AG04449 (cell line): ENCODE measurements around the gene ABTB1.
A peak's percentile ranks its signal among the peaks of the same experiment; 100 is the strongest.

ENCODE experiments used
- CTCF ChIA-PET: fragments of 350-600 bp; formaldehyde crosslinking; extraction: SDS; loops from one replicate; lab custom pipeline; 2021; ENCODE audit warnings: antibody characterized with exemption; lab: Yijun Ruan, JAX
- POLR2A ChIA-PET: fragments of 400-600, 350-600 bp; formaldehyde crosslinking; extraction: SDS; loops from one replicate; lab custom pipeline; 2020; ENCODE audit warnings: antibody characterized with exemption, inconsistent platforms; lab: Yijun Ruan, JAX
- DNase-seq: peaks from one replicate; pipeline ENCODE4 v3.0.0-alpha.2; 2010; ENCODE audit warnings: low read depth, low spot score
- H3K4me3 ChIP-seq: 2 replicates; pipeline ENCODE4 v1.5.1; 2011; ENCODE audit warnings: low read depth, mild to moderate bottlenecking, control low read depth, low read length
- TF ChIP-seq, protein P1 (sequence below): IDR thresholded peaks from one replicate; pipeline ENCODE4 v1.5.1; 2011; ENCODE audit warnings: mild to moderate bottlenecking, moderate library complexity, low read length, control low read depth, inconsistent platforms; ENCODE audit not compliant: insufficient read depth; ENCODE audit errors: missing control alignments

The ABTB1 gene

DNA sequence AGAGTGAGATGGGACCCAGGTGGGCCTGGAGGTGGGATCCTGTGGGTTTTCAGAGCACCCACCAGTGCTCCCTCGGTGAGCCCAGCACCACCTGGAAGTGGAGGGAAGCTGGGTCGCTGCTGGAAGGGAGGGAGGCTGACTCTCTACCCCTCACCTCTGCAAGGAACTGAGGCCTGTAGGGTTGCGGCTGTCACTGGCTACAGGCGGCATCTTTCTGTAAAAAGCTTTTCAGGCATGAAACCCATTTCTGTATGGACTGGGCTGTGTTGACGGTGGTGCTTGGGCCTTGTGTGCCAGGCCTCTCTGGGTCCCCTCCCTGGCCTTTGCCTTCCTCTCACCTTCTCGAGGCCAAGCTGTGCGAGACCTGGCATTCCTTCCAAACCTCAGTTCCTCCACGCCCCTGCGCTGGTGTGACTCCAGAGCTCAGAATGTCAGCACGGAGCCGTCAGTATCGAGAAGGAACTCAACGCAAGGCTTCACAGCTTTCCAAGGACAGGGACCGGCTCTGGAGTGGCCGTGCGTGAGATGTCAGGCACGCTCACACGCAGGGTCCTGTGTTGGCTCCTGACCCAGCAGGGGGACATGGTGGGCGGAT is 16.6 kb downstream of the ABTB1 start:
- ChIA-PET CTCF (interaction anchor here (0.6 to 10.2 kb wide), 19 partner anchors 8 to 444 kb away, joined by 3 to 87 read pairs (median 6); partner anchors contain the start of gene MGLL), POLR2A (interaction anchor here (1.0 kb wide), 1 partner anchor 10 kb away, joined by 3 read pairs; no protein-coding TSS in a partner anchor)
- no peak overlapping the region for H3K4me3 ChIP-seq
- DNase-seq, result no peak
- TF ChIP-seq, protein P1, sequence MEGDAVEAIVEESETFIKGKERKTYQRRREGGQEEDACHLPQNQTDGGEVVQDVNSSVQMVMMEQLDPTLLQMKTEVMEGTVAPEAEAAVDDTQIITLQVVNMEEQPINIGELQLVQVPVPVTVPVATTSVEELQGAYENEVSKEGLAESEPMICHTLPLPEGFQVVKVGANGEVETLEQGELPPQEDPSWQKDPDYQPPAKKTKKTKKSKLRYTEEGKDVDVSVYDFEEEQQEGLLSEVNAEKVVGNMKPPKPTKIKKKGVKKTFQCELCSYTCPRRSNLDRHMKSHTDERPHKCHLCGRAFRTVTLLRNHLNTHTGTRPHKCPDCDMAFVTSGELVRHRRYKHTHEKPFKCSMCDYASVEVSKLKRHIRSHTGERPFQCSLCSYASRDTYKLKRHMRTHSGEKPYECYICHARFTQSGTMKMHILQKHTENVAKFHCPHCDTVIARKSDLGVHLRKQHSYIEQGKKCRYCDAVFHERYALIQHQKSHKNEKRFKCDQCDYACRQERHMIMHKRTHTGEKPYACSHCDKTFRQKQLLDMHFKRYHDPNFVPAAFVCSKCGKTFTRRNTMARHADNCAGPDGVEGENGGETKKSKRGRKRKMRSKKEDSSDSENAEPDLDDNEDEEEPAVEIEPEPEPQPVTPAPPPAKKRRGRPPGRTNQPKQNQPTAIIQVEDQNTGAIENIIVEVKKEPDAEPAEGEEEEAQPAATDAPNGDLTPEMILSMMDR, result no peak

DNA sequence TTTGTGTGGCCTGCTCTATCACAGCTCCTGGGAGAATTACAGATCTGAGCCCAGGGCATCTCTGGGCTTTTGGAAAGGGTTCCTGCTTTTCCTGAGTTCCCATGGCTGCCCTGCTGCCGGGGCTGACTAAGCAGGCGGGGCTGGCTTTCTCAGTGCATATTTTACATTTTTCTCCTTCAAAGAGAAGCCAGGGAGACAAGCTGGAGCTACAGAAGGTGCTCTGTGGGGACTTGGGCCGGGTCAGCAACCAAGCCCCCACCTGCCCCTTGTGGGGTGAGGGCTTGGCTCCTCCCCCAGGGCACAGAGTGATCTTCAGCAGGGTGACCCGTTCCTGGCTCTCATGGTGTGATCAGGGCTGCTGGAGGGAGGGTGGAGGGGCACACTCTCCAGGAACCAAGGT is 17.4 kb downstream of the ABTB1 start:
- TF ChIP-seq, protein P1, result no peak
- DNase-seq, result no peak
- POLR2A ChIA-PET, result interaction anchor here (0.7 to 1.0 kb wide), 2 partner anchors 9 to 1633 kb away, joined by 3 read pairs; no protein-coding TSS in a partner anchor

DNA sequence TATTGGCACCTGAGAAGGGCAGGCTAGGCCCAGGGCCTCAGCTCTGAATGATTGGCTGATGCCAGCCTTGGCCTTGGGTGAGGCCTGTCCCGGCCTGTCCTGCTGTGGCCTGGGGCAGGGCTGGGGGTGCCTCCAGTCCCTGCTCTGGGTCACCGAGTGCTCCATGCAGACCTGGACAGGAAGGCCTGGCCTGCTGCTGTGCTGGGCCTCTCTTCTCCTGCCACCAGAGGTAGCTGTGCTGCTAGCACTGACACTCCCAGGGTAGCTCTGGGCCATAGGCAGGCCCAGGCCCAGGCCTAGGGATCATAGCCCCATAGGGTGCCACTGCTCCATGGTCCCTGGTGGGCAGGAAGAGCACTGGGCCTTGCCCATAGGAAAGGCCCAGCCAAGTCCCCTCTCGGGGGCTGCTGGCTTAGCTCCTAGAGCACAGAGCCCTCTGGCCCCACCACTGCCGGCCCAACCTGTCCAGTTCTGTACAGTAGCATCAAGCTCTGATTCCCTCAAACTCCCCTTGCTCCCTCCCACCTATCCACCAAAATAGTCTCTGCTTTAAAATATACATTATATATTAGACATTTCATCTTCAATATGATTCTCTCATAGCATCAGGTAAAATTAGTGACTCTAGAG is 18.2 kb downstream of the ABTB1 start:
- no peak overlapping the region for H3K4me3 ChIP-seq
- POLR2A ChIA-PET, result interaction anchor here (0.9 kb wide), 1 partner anchor 132 kb away, joined by 7 read pairs; the partner anchor contains the start of gene MGLL
- DNase-seq, result no peak
- CTCF ChIA-PET, result interaction anchor here (0.5 to 10.2 kb wide), 38 partner anchors 10 to 364 kb away, joined by 3 to 87 read pairs (median 4); partner anchors contain the start of gene MGLL
- TF ChIP-seq, protein P1, result peak; percentile 91

More for the DNA sequence above, 17.4 kb downstream of the ABTB1 start:
- no peak overlapping the region for H3K4me3 ChIP-seq
- CTCF ChIA-PET, result interaction anchor here (0.5 to 10.2 kb wide), 27 partner anchors 7 to 443 kb away, joined by 3 to 87 read pairs (median 8); partner anchors contain the start of gene MGLL

DNA sequence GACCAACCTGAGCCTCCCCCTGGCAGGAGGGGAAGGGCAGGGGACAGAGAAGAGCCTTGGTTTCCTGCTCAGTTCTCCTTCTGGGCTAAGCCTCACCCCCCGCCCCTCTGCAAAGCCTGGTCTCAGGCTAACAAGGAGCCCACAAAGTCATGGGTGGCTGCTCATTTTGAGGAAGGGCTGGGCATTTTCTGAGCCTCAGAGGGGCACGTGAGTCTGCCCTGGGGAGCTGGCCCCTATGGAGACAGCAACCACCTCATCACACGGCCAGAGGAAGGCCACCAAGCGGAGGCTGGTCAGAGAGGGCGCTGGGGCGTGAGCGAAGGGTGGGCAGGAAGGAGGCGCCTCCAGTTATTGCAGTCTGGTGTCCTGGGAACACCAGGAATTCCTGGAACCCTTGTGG is 18.7 kb downstream of the ABTB1 start:
- ChIA-PET CTCF (interaction anchor here (0.6 to 10.2 kb wide), 33 partner anchors 10 to 364 kb away, joined by 3 to 87 read pairs (median 6); partner anchors contain the start of gene MGLL), POLR2A (interaction anchor here (0.9 kb wide), 1 partner anchor 131 kb away, joined by 7 read pairs; the partner anchor contains the start of gene MGLL)
- TF ChIP-seq, protein P1, result no peak
- no peak overlapping the region for H3K4me3 ChIP-seq
- no peak for DNase-seq

DNA sequence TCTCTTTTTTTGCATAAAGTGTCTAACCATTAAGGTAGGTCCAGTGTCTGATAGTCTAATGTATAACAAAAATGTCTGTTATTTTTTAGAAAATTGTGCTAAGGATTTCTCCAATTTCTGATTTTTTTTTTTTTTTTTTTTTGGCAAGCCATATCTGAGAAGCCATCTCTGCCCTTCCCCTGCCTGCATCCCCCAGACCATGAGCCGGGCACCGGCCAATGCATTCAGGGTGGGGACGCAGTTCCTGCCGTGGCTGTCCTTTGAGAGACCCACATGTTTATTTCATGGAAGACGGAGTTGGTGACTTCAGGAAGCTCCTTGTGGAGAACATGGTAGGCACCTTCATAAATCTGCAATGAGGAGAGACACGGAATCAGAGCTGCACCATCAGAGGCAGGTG is 19.2 kb downstream of the ABTB1 start:
- DNase-seq, result no peak
- H3K4me3 ChIP-seq, result no peak overlapping the region
- ChIA-PET POLR2A (no interaction called here), CTCF (interaction anchor here (1.0 to 10.2 kb wide), 10 partner anchors 9 to 279 kb away, joined by 3 to 87 read pairs (median 14); partner anchors contain the start of gene MGLL)
- TF ChIP-seq, protein P1, result no peak
